ENCODE results near the gene OGDH. TPM values are rescaled to one million over a fixed set of nuclear protein-coding genes. Genes with fewer than 3 reads are reported as not detected.

The OGDH gene
- total RNA-seq, 1 experiment from 2014 or later, result 69.1 TPM

DNA sequence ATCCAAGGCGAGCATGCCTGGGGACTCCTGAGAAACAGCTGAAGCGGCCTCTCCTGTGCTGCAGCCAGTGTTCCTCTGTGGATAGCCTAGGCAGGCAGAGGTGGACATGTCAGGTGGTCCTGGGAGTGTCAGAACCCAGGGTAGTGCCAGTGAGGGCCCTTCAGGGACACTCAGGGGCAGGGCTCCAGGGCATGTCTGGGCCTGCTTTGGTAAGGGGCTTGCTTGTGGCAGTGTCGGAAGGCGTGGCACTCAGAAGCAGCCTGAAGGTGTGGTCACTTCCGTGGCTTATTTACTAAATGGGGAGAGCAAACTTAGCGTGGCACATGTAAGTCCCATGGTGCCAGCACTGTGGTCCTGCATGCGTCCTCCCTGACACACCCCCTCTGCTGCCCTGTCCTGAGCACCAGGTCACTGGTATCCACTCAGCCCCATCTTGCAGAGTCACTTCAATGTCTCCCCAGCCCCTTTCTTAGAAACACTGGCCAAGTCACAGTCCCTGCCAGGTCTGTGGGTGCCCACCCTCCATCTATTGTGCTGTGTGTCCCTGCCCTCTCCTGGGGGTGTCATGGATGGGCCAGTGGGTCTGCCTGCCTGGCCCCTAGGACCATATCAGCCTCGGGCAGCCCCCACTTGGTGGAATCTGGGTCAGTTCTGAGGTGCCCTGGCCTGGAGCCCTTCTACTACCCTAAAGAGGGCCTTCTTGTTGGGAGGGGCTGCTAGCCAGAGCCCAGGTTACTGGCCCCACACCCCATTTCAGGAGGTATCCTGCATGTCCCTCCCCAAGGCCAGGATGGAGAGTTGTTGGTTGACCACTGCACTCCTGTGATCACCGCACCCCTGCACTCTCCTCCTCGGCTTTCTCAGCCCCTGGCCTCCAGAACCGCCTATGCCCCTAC lies 148.6 kb downstream of the OGDH start:
- Histone ChIP-seq H3K27ac (ENCODE audit: low read depth, low read length) (peak overlapping the region; percentile 35; the same call in 1 of the 2 replicates), H2AFZ (ENCODE audit: low read depth, low read length, poor library complexity, severe bottlenecking) (no peak overlapping the region), H3K9me3 (ENCODE audit: control insufficient read depth in 1 of 2, insufficient read depth in 1 of 2, low read depth in 1 of 2, low read length in 2 of 2) (no peaks in the 10 kb centered on the region), H4K20me1 (ENCODE audit: insufficient read depth) (no peaks in the 10 kb centered on the region), H3K4me2 (ENCODE audit: low read length) (no peak overlapping the region), H3K4me1 (ENCODE audit: control insufficient read depth in 1 of 2, insufficient read depth in 2 of 2, low read length in 2 of 2) (peaks cover 11 to 20% of the 10 kb centered on the region in 2 experiments; a peak in 3 of 4 replicates), H3K4me3 (replicated peaks in 1 of 2; ENCODE audit: low read depth in 1 of 2, low read length in 2 of 2) (no peak overlapping the region), H3K27me3 (ENCODE audit: insufficient read depth, low read length) (no peaks in the 10 kb centered on the region), H3K79me2 (ENCODE audit: insufficient read depth, low read length) (peaks cover 48% of the 10 kb centered on the region), H3K9me2 (ENCODE audit: insufficient read depth) (no peaks in the 10 kb centered on the region), H3K36me3 (ENCODE audit: control insufficient read depth in 1 of 2, insufficient read depth in 2 of 2, low read length in 2 of 2) (peaks cover 6 to 10% of the 10 kb centered on the region in 2 experiments; a peak in 3 of 4 replicates), H3K9ac (ENCODE audit: low read length) (no peak overlapping the region)
- ChIA-PET POLR2A (no interaction called here), CTCF (no interaction called here), RAD21 (ENCODE audit: low non-redundant PET in 1 of 2, low total read pairs in 2 of 2, uncharacterized antibody in 2 of 2, unreplicated experiment in 2 of 2) (no interaction called here)
- no peak for DNase-seq (ENCODE audit: low read depth, low spot score)
- TF ChIP-seq EZH2phosphoT487 (IDR thresholded peaks at IDR 0.05; ENCODE audit: borderline replicate concordance), result no peak
- TF ChIP-seq, protein P1, sequence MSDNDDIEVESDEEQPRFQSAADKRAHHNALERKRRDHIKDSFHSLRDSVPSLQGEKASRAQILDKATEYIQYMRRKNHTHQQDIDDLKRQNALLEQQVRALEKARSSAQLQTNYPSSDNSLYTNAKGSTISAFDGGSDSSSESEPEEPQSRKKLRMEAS (IDR thresholded peaks at IDR 0.05), result no peak
- TF ChIP-seq SRF (IDR thresholded peaks at IDR 0.05; ENCODE audit: low read depth), result no peak
- TF ChIP-seq, protein P2, sequence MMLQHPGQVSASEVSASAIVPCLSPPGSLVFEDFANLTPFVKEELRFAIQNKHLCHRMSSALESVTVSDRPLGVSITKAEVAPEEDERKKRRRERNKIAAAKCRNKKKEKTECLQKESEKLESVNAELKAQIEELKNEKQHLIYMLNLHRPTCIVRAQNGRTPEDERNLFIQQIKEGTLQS (IDR thresholded peaks at IDR 0.05), result no peak
- TF ChIP-seq EGR1 (IDR thresholded peaks at IDR 0.05; ENCODE audit: low read depth), result no peak
- no peak for TF ChIP-seq ELF1 (IDR thresholded peaks at IDR 0.05; ENCODE audit: borderline replicate concordance, low read depth)
- TF ChIP-seq FOSL1 (IDR thresholded peaks at IDR 0.05; ENCODE audit: low read depth), result no peak
- TF ChIP-seq, protein P3, sequence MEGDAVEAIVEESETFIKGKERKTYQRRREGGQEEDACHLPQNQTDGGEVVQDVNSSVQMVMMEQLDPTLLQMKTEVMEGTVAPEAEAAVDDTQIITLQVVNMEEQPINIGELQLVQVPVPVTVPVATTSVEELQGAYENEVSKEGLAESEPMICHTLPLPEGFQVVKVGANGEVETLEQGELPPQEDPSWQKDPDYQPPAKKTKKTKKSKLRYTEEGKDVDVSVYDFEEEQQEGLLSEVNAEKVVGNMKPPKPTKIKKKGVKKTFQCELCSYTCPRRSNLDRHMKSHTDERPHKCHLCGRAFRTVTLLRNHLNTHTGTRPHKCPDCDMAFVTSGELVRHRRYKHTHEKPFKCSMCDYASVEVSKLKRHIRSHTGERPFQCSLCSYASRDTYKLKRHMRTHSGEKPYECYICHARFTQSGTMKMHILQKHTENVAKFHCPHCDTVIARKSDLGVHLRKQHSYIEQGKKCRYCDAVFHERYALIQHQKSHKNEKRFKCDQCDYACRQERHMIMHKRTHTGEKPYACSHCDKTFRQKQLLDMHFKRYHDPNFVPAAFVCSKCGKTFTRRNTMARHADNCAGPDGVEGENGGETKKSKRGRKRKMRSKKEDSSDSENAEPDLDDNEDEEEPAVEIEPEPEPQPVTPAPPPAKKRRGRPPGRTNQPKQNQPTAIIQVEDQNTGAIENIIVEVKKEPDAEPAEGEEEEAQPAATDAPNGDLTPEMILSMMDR (IDR thresholded peaks at IDR 0.05 in 2 of 3, conservative IDR thresholded peaks at IDR 0.05 in 1 of 3; ENCODE audit: borderline replicate concordance in 1 of 3, insufficient read depth in 1 of 3, low read depth in 2 of 3, low read length in 2 of 3), result no peak
- no peak for TF ChIP-seq ZNF274 (IDR thresholded peaks at IDR 0.05; ENCODE audit: low read depth, low read length)
- TF ChIP-seq RAD21 (IDR thresholded peaks at IDR 0.05; ENCODE audit: low read depth), result no peak
- no peak for TF ChIP-seq POLR2A (IDR thresholded peaks at IDR 0.05; ENCODE audit: borderline replicate concordance, extremely low read depth, insufficient read depth, insufficient read length)
- TF ChIP-seq, protein P4, sequence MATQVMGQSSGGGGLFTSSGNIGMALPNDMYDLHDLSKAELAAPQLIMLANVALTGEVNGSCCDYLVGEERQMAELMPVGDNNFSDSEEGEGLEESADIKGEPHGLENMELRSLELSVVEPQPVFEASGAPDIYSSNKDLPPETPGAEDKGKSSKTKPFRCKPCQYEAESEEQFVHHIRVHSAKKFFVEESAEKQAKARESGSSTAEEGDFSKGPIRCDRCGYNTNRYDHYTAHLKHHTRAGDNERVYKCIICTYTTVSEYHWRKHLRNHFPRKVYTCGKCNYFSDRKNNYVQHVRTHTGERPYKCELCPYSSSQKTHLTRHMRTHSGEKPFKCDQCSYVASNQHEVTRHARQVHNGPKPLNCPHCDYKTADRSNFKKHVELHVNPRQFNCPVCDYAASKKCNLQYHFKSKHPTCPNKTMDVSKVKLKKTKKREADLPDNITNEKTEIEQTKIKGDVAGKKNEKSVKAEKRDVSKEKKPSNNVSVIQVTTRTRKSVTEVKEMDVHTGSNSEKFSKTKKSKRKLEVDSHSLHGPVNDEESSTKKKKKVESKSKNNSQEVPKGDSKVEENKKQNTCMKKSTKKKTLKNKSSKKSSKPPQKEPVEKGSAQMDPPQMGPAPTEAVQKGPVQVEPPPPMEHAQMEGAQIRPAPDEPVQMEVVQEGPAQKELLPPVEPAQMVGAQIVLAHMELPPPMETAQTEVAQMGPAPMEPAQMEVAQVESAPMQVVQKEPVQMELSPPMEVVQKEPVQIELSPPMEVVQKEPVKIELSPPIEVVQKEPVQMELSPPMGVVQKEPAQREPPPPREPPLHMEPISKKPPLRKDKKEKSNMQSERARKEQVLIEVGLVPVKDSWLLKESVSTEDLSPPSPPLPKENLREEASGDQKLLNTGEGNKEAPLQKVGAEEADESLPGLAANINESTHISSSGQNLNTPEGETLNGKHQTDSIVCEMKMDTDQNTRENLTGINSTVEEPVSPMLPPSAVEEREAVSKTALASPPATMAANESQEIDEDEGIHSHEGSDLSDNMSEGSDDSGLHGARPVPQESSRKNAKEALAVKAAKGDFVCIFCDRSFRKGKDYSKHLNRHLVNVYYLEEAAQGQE (IDR thresholded peaks at IDR 0.05; ENCODE audit: low read depth), result no peak
- no peak for TF ChIP-seq SP1 (IDR thresholded peaks at IDR 0.05; ENCODE audit: low read depth)
- intact Hi-C loops (cut with micrococcal nuclease), result no loop called here
- peak; percentile 16; the same call in 1 of the 2 replicates for ATAC-seq
- no TSS peak for BruUV-seq (replicated peaks)

Measured in HCT116 (cell line).